ENCODE results near the gene GPR33. TPM values are rescaled to one million over a fixed set of nuclear protein-coding genes. Genes with fewer than 3 reads are reported as not detected.

Gene GPR33
- total RNA-seq, 2 experiments from 2014 or later, result not detected

DNA sequence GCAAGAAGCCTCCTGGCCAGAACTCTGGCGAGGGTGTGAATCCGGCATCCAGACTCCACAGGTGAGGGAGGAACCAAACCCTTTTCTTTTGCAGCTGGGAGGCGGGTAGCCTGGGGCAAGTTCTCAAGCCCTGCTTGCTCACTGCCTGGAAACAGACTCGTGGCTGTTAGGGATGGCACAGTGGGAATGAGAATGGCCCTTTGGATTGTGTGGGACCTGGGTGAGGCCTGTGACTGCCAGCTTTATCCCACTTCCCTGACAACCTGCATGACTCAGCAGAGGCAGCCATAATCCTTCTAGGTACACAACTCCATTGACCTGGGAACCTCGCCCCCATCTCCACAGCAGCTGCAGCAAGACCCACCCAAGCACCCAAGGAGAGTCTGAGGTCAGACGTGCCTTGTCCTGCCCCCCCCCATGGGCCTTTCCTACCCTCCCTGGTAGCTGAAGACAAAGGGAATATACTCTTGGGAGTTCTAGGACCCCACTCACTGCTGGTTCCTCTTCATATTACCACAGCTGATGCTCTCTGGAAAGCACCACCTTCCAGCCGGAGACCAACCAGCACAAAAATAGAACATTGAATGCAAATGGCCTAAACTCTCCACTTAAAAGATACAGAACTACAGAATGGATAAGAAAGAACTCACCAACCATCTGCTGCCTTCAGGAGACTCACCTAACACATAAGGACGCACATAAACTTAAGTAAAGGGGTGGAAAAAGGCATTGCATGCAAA lies 5.1 kb upstream of the GPR33 start:
- H3K27ac ChIP-seq (ENCODE audit: low read depth, low read length, poor library complexity, severe bottlenecking), result no peak overlapping the region
- intact Hi-C loops (cut with micrococcal nuclease; ENCODE audit: unreplicated experiment), result no loop called here
- no peaks in the 10 kb centered on the region for H3K36me3 ChIP-seq (ENCODE audit: insufficient read depth, low read length)
- peak; percentile 18 for DNase-seq (ENCODE audit: low spot score)
- peaks cover 49% of the 10 kb centered on the region for H3K4me1 ChIP-seq (ENCODE audit: insufficient read depth, low read length, poor library complexity, severe bottlenecking)
- H2AFZ ChIP-seq (ENCODE audit: low read length), result peak overlapping the region; percentile 58
- no peaks in the 10 kb centered on the region for H4K20me1 ChIP-seq (ENCODE audit: insufficient read depth, low read length)
- no peak for TF ChIP-seq EZH2phosphoT487 (IDR thresholded peaks at IDR 0.05; ENCODE audit: borderline replicate concordance, low read depth, low read length)
- TF ChIP-seq, protein P1, sequence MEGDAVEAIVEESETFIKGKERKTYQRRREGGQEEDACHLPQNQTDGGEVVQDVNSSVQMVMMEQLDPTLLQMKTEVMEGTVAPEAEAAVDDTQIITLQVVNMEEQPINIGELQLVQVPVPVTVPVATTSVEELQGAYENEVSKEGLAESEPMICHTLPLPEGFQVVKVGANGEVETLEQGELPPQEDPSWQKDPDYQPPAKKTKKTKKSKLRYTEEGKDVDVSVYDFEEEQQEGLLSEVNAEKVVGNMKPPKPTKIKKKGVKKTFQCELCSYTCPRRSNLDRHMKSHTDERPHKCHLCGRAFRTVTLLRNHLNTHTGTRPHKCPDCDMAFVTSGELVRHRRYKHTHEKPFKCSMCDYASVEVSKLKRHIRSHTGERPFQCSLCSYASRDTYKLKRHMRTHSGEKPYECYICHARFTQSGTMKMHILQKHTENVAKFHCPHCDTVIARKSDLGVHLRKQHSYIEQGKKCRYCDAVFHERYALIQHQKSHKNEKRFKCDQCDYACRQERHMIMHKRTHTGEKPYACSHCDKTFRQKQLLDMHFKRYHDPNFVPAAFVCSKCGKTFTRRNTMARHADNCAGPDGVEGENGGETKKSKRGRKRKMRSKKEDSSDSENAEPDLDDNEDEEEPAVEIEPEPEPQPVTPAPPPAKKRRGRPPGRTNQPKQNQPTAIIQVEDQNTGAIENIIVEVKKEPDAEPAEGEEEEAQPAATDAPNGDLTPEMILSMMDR (conservative IDR thresholded peaks at IDR 0.05; ENCODE audit: low read length), result no peak
- H3K4me3 ChIP-seq (ENCODE audit: low read depth, low read length, poor library complexity, severe bottlenecking), result no peak overlapping the region
- H3K79me2 ChIP-seq (ENCODE audit: insufficient read depth, low read depth, low read length), result no peaks in the 10 kb centered on the region
- H3K9me2 ChIP-seq (ENCODE audit: insufficient read depth, low read length), result no peaks in the 10 kb centered on the region
- CTCF ChIA-PET (ENCODE audit: unreplicated experiment), result no interaction called here
- POLR2A ChIA-PET, result interaction anchor here (0.8 to 1.0 kb wide), 2 partner anchors 38 to 40 kb away, joined by 3 to 4 read pairs; no protein-coding TSS in a partner anchor
- no peaks in the 10 kb centered on the region for H3K9me3 ChIP-seq (ENCODE audit: low read length)
- peak overlapping the region; percentile 53 for H3K4me2 ChIP-seq (ENCODE audit: low read length)
- BruUV-seq (replicated peaks), result no TSS peak

DNA sequence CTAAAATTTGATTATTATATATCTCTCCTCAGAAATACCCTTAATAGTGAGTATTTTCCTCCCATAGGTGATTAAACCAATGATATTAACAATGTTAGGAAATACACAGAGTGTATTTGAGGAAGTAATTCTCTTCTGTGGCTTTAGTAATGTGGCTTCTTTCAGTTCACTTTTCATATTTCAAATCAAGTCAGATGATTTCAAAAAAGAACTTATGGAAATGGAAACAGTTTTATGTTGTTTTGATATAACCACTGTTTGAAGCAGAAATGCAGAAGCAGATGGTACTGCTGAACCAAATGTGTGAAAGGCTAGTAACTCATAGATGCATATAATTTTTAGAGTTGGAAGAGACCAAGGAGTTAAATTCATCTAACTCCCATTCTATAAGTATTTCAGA lies 1.9 kb upstream of the GPR33 start:
- Histone ChIP-seq H3K36me3 (ENCODE audit: insufficient read depth, low read length) (no peaks in the 10 kb centered on the region), H3K27ac (ENCODE audit: low read depth, low read length, poor library complexity, severe bottlenecking) (peak overlapping the region; percentile 45), H3K4me3 (ENCODE audit: low read depth, low read length, poor library complexity, severe bottlenecking) (peak overlapping the region; percentile 0), H2AFZ (ENCODE audit: low read length) (peak overlapping the region; percentile 22; the same call in 1 of the 2 replicates), H3K4me1 (ENCODE audit: insufficient read depth, low read length, poor library complexity, severe bottlenecking) (peaks cover 52% of the 10 kb centered on the region), H3K9me3 (ENCODE audit: low read length) (no peaks in the 10 kb centered on the region), H4K20me1 (ENCODE audit: insufficient read depth, low read length) (no peaks in the 10 kb centered on the region), H3K9me2 (ENCODE audit: insufficient read depth, low read length) (no peaks in the 10 kb centered on the region), H3K79me2 (ENCODE audit: insufficient read depth, low read depth, low read length) (no peaks in the 10 kb centered on the region), H3K4me2 (ENCODE audit: low read length) (peak overlapping the region; percentile 55)
- peak; percentile 61 for DNase-seq (ENCODE audit: low spot score)
- CTCF ChIA-PET (ENCODE audit: unreplicated experiment), result no interaction called here
- TF ChIP-seq EZH2phosphoT487 (IDR thresholded peaks at IDR 0.05; ENCODE audit: borderline replicate concordance, low read depth, low read length), result no peak
- TF ChIP-seq, protein P1 (conservative IDR thresholded peaks at IDR 0.05; ENCODE audit: low read length), result no peak
- no TSS peak for BruUV-seq (replicated peaks)
- intact Hi-C loops (cut with micrococcal nuclease; ENCODE audit: unreplicated experiment), result no loop called here
- POLR2A ChIA-PET, result no interaction called here

DNA sequence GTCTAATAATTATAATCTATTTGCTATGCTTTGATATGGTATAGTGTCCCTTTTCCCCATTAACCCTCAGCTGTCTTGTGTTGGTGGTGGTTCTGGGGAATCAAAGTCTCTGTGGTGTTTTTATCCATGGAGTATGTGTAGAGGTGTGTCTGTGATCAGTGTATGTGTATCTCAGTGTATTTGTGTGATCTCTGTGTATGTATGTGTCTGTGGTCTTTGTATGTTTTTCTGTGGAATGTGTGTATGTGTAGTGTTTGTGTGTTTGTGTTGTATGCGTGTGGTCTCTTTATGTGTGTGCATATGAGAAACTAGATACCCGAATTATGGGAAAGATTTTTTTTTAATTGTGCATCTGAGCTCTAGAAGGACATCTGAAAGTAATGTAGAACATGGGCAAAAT lies 1.1 kb downstream of the GPR33 start:
- intact Hi-C loops (cut with micrococcal nuclease; ENCODE audit: unreplicated experiment), result no loop called here
- ChIA-PET POLR2A (interaction anchor here (0.6 to 1.2 kb wide), 2 partner anchors 11 to 739 kb away, joined by 3 read pairs; no protein-coding TSS in a partner anchor), CTCF (ENCODE audit: unreplicated experiment) (no interaction called here)
- Histone ChIP-seq H4K20me1 (ENCODE audit: insufficient read depth, low read length) (no peaks in the 10 kb centered on the region), H3K4me2 (ENCODE audit: low read length) (no peak overlapping the region), H2AFZ (ENCODE audit: low read length) (no peak overlapping the region), H3K4me3 (ENCODE audit: low read depth, low read length, poor library complexity, severe bottlenecking) (no peak overlapping the region), H3K9me2 (ENCODE audit: insufficient read depth, low read length) (no peaks in the 10 kb centered on the region), H3K9me3 (ENCODE audit: low read length) (no peaks in the 10 kb centered on the region), H3K79me2 (ENCODE audit: insufficient read depth, low read depth, low read length) (no peaks in the 10 kb centered on the region), H3K36me3 (ENCODE audit: insufficient read depth, low read length) (no peaks in the 10 kb centered on the region), H3K27ac (ENCODE audit: low read depth, low read length, poor library complexity, severe bottlenecking) (no peak overlapping the region), H3K4me1 (ENCODE audit: insufficient read depth, low read length, poor library complexity, severe bottlenecking) (peaks cover 37% of the 10 kb centered on the region)
- no peak for DNase-seq (ENCODE audit: low spot score)
- BruUV-seq (replicated peaks), result no TSS peak
- TF ChIP-seq EZH2phosphoT487 (IDR thresholded peaks at IDR 0.05; ENCODE audit: borderline replicate concordance, low read depth, low read length), result no peak
- TF ChIP-seq, protein P1 (conservative IDR thresholded peaks at IDR 0.05; ENCODE audit: low read length), result no peak

All from OCI-LY7 (cell line).